NB4 (cell line): ENCODE results near the gene SNX32.

Experiments
- POLR2A ChIP-seq: IDR thresholded peaks from 2 replicates; pipeline ENCODE4 v1.6.1; 2011; ENCODE audit warnings: mild to moderate bottlenecking; ENCODE audit not compliant: insufficient read length; ENCODE audit errors: extremely low read depth
- TF ChIP-seq, protein P1 (sequence below): IDR thresholded peaks from one replicate; pipeline ENCODE4 v1.5.1; 2012; ENCODE audit warnings: low read depth, low read length

DNA sequence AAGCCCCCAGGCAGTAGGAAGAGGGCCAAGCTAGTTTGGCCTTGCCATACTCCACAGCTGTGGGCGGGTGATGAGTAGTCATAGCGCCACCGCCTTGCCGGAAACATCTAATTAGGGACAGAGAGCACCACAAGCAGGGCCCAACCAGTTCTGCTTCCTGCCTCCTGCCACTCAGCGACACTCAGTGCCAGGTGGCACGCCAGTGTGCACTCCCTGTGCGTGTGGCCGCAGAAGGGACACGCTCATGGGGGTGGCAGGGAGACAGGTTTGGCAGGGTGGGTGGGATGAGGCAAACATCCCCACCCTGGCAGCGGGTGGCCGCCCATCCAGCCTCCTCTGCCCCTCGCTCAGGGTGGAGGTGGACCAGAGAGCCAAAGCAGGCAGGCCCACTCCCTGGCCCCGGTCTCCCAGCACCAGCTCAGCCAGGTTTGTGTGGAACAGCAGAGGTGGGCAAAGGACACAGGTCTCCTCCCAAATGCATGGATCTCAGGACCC lies 42.0 kb upstream of the SNX32 start:
- TF ChIP-seq, protein P1, sequence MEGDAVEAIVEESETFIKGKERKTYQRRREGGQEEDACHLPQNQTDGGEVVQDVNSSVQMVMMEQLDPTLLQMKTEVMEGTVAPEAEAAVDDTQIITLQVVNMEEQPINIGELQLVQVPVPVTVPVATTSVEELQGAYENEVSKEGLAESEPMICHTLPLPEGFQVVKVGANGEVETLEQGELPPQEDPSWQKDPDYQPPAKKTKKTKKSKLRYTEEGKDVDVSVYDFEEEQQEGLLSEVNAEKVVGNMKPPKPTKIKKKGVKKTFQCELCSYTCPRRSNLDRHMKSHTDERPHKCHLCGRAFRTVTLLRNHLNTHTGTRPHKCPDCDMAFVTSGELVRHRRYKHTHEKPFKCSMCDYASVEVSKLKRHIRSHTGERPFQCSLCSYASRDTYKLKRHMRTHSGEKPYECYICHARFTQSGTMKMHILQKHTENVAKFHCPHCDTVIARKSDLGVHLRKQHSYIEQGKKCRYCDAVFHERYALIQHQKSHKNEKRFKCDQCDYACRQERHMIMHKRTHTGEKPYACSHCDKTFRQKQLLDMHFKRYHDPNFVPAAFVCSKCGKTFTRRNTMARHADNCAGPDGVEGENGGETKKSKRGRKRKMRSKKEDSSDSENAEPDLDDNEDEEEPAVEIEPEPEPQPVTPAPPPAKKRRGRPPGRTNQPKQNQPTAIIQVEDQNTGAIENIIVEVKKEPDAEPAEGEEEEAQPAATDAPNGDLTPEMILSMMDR, result no peak
- no peak for TF ChIP-seq POLR2A
